HG03097 (cell line): ENCODE results near the gene ATXN10.

Source experiments
- ATAC-seq: cut with Tn5 transposase; IDR thresholded peaks from one replicate; pipeline ENCODE4 v1.9.1; 2021; ENCODE audit not compliant: unreplicated experiment, low FRiP score

ATXN10 gene

GRCh38 chr22:45843031-45843430 lies 171.4 kb downstream of the ATXN10 start:
- no peak for ATAC-seq

GRCh38 chr22:45843986-45844385 lies 172.4 kb downstream of the ATXN10 start:
- no peak for ATAC-seq

DNA sequence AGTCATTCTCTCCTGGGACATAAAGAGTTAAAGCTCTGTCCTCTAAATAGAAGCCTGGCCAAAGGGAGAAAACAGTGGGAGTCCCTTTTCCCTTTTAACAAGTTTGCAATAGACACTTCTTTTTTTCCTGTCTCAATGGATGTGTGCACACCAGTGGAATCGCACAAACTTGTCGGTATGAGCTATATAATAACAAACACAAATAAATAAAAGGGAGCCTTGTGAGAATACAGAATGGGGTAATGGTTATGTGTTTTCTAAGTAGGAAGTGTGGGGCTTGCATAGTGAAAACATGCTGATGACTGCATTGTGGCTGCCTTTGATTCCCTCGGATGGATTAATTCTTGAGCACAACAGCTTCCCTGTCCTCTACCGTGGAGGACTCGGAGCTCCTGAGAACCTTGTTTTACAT lies 173.4 kb downstream of the ATXN10 start:
- no peak for ATAC-seq

GRCh38 chr22:45846952-45847351 lies 175.3 kb downstream of the ATXN10 start:
- no peak for ATAC-seq

GRCh38 chr22:45848904-45849303 lies 177.3 kb downstream of the ATXN10 start:
- ATAC-seq = no peak

GRCh38 chr22:45852826-45853225 lies 181.2 kb downstream of the ATXN10 start:
- no peak for ATAC-seq

DNA sequence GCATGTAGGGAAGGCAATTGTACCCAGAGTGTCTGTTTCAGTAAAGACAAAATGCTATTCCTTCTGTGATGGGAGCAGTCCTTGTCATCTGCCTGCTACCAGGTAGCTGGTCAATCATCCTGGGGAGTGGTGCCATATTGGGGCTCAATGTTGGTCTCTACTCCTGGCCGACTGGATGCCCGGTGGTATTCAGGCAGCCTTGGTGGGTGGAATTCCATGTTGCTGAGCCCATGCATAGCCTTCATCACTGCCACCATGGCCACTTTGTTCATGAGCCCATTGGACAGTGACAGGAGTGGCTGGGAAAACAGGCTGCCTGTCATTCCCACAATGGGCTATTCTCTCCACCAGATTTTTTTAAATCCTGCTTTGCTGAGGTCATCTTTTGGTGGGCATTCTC lies 184.3 kb downstream of the ATXN10 start:
- no peak for ATAC-seq

- no peak for ATAC-seq
Observed at GRCh38 chr22:45857519-45857918, 185.9 kb downstream of the ATXN10 start.

DNA sequence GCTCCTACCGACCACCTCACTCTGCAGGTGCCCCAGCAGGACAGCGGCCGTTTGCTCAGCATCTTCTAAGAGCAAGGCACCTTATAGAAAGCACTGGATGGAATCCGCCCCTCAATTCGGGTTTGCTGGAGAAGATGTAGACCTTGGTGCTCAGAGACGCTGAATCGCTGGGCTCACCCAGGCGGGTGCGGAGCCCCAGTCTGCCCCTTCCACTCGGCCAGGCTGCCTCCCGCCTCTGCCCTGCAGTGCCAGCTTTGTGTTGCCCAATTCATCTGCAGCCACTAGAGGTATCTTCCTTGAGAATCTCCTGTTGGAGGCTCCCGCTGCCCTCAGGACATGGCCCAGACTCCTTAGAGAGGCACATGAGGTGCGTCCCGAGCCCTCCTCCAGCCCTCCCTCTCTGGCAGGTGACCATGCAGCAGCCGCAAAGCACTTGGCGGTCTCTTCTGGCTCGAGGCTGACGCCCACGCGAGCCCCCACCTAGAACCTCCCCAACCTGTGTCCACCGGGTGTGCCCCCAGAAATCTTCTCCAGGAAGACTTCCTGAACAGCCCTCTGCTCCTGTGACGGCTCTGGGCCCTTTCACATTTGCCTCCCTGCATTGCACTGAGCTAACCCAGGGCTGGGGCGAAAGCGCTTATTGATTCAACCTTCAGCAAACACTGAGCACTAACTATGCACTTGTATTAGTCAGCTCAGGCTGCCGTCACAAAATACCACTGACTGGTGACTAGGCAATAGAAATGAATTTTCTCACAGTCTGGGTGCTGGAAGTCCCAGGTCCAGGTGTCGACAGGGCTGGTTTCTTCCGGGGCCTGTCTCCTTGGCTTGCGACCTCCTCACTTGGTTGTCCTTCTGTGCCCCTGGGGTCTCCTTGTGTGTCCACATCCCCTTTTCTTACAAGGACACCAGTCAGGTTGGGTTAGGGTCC lies 187.9 kb downstream of the ATXN10 start:
- no peak for ATAC-seq

DNA sequence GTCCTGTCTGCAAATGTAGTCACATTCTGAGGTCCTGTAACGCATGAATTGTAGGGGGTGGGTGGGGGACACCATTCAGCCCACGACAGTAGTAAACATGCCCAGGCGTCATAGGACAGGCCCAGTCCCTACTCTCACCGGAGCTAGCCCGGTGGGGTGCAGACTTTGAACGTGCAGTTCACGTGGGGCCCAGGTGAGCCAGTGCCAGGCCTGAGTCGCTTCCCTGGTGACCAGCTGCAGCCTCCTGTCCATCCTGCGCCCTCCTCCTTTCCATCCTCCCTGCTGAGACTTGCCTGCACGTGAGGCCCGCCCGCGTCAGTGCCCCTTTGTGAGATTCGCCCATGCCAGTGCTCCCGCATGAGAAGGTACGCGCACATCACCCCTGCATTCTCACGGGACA lies 188.6 kb downstream of the ATXN10 start:
- ATAC-seq = no peak

- no peak for ATAC-seq
Observed at GRCh38 chr22:45861259-45861658, 189.6 kb downstream of the ATXN10 start.

DNA sequence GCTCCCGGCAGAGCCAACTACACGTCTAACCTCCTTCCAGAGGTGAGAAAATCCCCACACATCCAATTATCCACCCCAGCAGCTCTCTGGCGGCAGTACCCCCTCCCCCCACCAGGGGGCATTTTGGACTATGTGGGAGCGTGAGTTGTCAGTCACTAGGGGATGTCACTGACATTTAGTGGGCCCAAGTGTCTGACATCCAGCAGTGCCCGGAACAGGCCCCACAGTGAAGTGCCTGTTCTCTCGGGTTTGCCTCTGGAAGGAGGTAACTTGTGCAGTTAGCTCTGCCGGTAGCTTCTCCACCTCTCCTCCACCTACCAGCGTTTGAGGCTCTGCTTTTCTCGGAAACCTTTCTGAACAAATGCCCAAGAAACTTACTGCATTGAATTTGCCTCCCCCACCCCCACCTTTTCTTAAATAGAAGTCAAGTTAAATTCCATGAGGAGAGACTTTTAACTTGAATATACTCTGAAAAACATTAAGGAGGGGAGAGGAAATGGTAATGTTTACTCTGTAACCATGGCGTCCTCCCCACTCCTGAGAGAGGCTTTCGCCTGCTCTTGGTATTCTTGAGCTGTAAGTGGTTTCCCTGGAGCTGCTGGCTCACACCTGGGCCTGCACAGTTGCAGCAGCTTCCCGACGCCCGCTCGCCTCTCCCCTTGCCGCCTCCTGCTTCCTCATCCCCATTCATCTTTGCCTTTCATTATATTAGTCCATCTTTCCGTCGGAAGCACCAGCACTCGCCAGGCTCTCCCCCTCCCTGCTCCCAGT lies 192.5 kb downstream of the ATXN10 start:
- ATAC-seq = no peak

DNA sequence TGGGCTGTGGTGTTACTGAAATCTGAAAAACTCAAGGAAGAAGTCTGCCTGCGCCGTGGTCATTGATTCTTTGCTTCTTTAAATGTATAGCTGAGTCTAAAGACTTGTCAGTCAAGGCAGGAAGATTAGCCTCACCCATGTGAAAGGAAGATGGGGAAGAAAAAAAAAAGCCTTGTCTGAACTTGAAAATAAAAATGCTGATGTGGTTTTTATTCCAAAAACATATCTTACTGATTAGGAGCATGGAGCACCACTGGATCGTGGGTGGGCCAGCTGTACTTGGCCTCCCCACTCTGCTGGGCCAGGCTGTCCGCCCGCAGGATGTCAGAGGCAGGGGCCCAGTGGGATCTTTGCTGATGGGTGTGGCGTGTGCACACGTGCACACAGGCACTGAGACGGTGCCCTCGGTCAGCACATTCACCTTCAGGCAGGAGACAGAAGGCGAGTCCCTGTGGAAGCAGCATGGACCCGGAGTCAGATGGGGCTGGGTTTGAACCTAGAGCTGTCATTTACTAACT lies 193.4 kb downstream of the ATXN10 start:
- no peak for ATAC-seq

DNA sequence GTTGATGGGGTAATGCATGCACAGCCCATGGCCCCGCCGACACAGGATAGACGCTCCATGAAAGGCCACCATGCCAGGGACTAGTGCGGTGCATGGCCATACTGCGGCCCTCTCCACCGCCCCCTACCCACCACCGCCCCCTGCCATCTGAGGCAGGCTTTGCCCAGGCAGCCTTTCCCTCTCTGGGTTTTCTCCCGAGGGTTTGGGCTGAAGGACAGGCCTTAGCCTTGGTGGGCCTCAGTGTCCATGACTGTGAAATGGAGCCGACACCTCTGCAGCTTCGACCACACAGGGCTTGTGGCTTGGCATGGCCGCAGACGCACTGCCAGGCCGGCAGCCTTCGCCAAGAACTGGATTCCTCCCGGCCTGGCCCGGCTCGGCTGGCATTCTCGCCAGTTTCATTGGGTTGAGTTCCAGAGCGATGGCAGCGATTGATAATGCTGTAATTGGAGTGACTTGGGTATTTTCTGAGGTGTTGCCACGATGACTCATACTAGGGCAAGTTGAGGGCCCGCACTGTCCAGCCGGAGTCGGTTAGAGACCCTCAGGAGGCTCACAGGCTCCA lies 194.0 kb downstream of the ATXN10 start:
- no peak for ATAC-seq

DNA sequence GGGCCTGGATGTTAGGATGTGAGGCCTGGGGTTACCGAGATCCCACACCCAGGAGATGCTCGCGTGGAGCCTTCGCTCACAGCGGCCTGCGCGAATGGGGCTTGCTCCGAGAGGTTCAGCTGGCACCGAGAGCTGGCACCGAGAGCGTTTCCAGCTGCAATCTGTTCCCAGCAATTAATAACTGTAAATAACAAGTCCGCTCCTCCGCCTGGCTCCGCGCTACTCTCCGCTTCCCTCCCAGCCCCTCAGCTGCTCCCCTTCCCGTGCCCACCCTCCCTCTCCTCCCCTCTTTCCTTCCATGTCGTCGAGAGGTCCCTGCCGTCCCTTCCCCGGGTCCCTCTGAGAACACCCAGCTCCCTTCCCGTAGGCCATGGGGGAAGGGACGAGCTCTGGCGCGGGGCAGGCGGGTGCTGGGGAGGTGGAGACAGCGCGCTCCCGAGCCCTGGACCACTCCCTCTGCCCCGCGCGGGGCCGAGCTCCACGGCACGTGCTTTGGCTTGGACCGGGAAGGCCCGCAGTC lies 194.6 kb downstream of the ATXN10 start:
- no peak for ATAC-seq

DNA sequence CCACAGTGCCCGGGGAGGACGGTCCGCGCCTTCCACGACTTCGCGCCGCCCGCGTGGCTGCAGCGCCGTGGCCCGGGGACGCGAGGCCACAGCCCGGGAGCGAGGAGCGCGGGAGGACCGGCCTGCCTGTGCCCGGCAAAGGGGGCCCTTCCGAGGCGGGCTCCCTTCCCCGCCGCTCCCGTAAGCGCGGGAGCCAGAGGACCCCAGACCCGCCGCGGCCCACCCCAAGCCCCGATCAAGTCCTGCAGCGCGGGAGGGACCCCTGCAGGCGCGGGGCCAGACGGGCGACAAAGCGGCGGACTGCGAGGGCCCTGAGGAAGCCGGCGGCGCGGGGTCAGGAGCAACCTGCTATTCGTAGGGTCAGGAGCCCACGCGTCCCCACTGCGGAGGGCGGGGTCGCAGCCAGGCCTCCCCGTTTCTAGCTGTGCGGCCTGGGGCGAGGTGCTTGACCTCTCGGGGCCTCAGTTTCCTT lies 195.0 kb downstream of the ATXN10 start:
- ATAC-seq = no peak

DNA sequence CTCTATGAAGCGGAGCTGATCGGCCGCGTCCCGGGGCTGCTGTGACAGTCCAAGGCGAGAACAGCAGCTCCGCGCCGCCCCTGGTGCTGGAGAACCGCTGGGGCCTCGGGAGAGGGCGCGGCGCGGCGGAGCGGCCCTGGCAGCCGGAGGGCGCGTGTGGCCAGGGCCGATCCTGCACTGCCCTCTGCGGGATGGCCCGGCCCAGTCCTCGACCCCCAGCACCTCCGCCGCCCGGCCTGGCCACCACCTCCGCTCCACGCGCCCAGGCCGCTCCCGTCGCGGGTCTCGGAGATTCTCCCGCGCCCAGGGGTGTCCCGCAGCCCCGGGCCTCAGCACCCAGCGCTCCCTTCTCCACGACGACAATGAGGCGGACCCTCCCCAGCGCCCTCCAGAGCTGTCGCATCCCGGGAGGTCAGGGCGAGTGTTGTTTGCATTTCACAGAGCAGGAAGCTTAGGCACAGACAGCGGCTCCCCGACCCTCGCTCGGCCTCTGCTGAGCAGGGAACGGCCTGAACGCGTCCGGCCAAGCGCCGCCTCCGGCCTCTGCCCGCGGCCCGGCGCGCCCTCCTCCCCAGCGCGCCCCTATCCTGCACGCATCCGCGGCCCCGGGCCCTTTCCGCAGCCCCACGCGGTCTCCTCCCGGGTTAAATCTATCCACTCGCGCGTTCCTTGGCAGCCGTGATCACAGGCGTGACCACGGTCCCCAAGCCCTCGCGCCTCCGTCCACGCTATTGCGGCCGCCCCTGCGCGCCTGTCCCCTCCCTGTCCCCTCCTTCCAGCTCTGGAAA lies 195.7 kb downstream of the ATXN10 start:
- no peak for ATAC-seq

DNA sequence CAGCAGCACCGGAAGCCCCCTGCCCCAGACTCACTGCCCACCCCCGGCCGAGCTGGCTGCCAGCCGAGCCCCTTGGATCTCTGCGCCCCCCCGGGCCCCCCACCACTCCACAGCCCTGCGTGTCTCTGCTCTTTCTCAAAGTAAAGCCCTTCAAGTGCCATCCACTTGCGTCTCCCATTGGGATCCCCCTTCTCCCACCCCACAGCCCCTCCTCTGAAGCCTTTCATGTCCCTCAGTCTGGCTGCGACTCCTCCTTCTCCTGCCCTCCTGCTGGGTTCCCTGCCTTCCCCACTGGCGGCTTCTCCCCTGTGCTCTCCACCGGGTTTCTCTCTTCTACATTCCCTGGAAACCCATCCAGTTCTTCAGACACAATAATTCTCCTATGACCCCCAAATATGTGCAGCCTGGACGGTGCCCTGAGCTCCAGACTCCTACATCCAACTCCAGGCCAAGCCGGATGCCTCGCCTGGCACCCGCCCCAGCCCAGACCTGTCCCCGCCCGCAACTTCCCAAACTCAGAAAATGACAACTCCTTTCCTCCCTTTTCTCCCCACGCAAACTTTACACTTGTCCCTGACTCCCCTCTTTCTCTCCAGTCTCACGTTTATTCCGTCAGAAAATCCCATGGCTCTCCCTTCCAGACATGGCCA lies 196.4 kb downstream of the ATXN10 start:
- ATAC-seq = no peak

- no peak for ATAC-seq
Observed at GRCh38 chr22:45868571-45869339, 197.1 kb downstream of the ATXN10 start.
